MCF 10A (cell line): ENCODE results near the gene PRKAR1B. TPM values are rescaled to one million over a fixed set of nuclear protein-coding genes. Genes with fewer than 3 reads are reported as not detected.
A peak's percentile ranks its signal among the peaks of the same experiment; 100 is the strongest.

Source experiments
- BruUV-seq: library from RNA; stranded (reverse); fragments of 400-500 nt; replicated peaks from 2 replicates; lab custom pipeline; 2021; lab: Mats Ljungman, UMichigan
- CTCF ChIA-PET: fragments of 300-600 bp; sonication (Branson Sonifier 250); formaldehyde crosslinking; extraction: SDS; loops from one replicate; lab custom pipeline; 2021; ENCODE audit warnings: antibody characterized with exemption, inconsistent platforms; lab: Yijun Ruan, JAX
- POLR2A ChIA-PET: fragments of 300-600, 350-650 bp; sonication (Branson Sonifier 250); formaldehyde crosslinking; extraction: SDS; loops from one replicate; lab custom pipeline; 2020; ENCODE audit warnings: antibody characterized with exemption, inconsistent platforms; lab: Yijun Ruan, JAX
- DNase-seq: peaks from one replicate; pipeline ENCODE4 v3.0.0-alpha.2; 2018; ENCODE audit not compliant: unreplicated experiment
- H3K27ac Mint-ChIP-seq: one replicate; pipeline ENCODE4 v1.8.0; 2022; ENCODE audit warnings: mild to moderate bottlenecking, low read depth, mixed read lengths; ENCODE audit not compliant: unreplicated experiment
- H3K27me3 Mint-ChIP-seq: one replicate; pipeline ENCODE4 v1.8.0; 2022; ENCODE audit warnings: mixed read lengths; ENCODE audit not compliant: insufficient read depth, unreplicated experiment
- H3K36me3 Mint-ChIP-seq: one replicate; pipeline ENCODE4 v1.8.0; 2022; ENCODE audit warnings: mild to moderate bottlenecking, moderate library complexity, mixed read lengths; ENCODE audit not compliant: insufficient read depth, unreplicated experiment
- H3K4me1 Mint-ChIP-seq: one replicate; pipeline ENCODE4 v1.8.0; 2022; ENCODE audit warnings: mixed read lengths; ENCODE audit not compliant: insufficient read depth, unreplicated experiment
- H3K4me3 Mint-ChIP-seq: one replicate; pipeline ENCODE4 v1.8.0; 2022; ENCODE audit warnings: mild to moderate bottlenecking, moderate library complexity, mixed read lengths; ENCODE audit not compliant: unreplicated experiment
- H3K9me3 Mint-ChIP-seq: one replicate; pipeline ENCODE4 v1.8.0; 2022; ENCODE audit warnings: mixed read lengths; ENCODE audit not compliant: unreplicated experiment
- intact Hi-C: fragments of 100-400 bp; cut with micrococcal nuclease; formaldehyde crosslinking; loops from 2 replicates; pipeline ENCODE4 v1.14.1; 2022
- total RNA-seq: library from RNA; stranded (reverse); gene quantifications from 2 replicates; pipeline ENCODE4 v1.2.3, GENCODE V29; 2022
- TF ChIP-seq, protein P1 (sequence below): fragments of 200-600 bp; IDR thresholded peaks from one replicate; pipeline ENCODE4 v1.8.0; 2022; ENCODE audit warnings: antibody characterized with exemption, mild to moderate bottlenecking; ENCODE audit not compliant: unreplicated experiment

PRKAR1B gene
- total RNA-seq, 1 experiment from 2014 or later: 31.5 TPM

DNA sequence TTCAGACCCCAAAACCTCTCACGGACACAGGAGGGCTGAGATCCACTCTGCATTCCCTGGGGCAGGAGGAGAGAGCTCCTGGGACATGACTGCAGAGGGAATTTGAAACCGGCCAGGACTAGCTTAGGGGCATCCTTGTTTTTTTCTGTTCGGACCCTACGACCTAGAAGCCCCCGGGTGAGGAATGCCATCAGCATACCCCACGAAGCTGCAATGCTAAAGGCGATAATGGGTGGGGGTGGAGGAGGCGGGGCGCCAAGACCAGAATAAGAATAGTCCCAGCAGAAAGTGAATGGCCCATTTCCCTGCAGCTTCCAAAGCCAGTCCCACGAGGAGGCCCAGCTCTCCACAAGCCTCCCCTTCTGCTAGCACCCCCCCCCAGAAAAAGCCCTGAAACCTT lies 211.5 kb downstream of the PRKAR1B start:
- no peaks in the 10 kb centered on the region for H3K27me3 Mint-ChIP-seq
- BruUV-seq: TSS peak; percentile 36
- ChIA-PET CTCF (interaction anchor here (0.6 to 1.2 kb wide), 2 partner anchors 21 to 185 kb away, joined by 3 read pairs; no protein-coding TSS in a partner anchor), POLR2A (interaction anchor here (1.2 kb wide), 1 partner anchor 24 kb away, joined by 4 read pairs; no protein-coding TSS in a partner anchor)
- H3K4me1 Mint-ChIP-seq: peaks cover 4% of the 10 kb centered on the region
- H3K27ac Mint-ChIP-seq: no peak overlapping the region
- TF ChIP-seq, protein P1, sequence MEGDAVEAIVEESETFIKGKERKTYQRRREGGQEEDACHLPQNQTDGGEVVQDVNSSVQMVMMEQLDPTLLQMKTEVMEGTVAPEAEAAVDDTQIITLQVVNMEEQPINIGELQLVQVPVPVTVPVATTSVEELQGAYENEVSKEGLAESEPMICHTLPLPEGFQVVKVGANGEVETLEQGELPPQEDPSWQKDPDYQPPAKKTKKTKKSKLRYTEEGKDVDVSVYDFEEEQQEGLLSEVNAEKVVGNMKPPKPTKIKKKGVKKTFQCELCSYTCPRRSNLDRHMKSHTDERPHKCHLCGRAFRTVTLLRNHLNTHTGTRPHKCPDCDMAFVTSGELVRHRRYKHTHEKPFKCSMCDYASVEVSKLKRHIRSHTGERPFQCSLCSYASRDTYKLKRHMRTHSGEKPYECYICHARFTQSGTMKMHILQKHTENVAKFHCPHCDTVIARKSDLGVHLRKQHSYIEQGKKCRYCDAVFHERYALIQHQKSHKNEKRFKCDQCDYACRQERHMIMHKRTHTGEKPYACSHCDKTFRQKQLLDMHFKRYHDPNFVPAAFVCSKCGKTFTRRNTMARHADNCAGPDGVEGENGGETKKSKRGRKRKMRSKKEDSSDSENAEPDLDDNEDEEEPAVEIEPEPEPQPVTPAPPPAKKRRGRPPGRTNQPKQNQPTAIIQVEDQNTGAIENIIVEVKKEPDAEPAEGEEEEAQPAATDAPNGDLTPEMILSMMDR: no peak
- peaks cover 13% of the 10 kb centered on the region for H3K36me3 Mint-ChIP-seq
- no peaks in the 10 kb centered on the region for H3K9me3 Mint-ChIP-seq
- intact Hi-C loops: loop anchor here (5.0 kb wide), 1 partner anchor 212 kb away; the partner anchor contains the start of genes DNAAF5 and PRKAR1B
- no peak overlapping the region for H3K4me3 Mint-ChIP-seq
- no peak for DNase-seq

DNA sequence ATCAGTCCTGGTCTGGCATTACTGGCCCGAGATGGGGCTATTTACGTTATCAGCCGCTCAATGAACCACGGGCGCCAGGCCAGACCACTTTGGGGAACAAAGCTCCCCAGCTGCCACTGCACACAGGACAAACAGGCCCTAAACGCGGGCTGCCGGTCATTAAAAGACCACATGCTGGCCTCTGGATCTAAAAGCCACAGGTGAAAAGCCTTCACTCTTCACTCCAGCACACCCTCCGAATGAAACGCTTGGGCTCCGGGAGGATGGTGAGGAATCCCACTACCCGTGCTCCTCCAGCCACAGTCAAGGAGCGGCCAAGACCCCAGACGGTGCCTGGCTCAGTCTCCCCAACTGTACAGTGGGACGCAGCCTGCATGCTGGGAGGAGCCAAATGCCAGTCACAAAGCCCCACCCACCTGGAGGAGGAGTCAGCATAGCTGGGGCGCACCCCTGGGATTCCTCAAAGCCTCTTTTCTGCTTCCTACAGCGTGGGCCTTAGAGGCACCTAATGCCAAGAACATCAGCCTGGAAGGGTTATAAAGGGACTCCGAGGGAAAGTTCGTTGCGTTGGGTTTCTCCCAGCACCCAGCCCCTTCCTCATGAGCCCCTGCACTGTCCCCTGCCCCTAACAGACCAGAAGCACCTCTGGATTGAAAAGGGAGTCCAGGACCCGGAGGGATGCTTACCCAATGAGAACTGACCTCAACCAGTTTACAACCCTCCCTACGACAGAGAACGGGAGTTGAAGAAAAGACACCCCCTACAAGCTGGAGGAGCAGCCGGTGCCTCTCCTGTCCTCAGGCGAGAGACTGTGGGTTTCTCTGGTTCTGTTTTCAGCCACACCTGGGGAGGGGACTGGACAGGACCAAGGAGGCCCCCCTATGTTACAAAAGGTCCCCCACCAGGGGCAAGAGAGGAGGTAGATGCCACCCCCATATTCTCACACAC lies 212.2 kb downstream of the PRKAR1B start:
- no peak for DNase-seq
- peaks cover 4% of the 10 kb centered on the region for H3K4me1 Mint-ChIP-seq
- intact Hi-C loops: loop anchor here (5.0 kb wide), 1 partner anchor 212 kb away; the partner anchor contains the start of genes DNAAF5 and PRKAR1B
- H3K27me3 Mint-ChIP-seq: no peaks in the 10 kb centered on the region
- no TSS peak for BruUV-seq
- H3K4me3 Mint-ChIP-seq: no peak overlapping the region
- H3K9me3 Mint-ChIP-seq: no peaks in the 10 kb centered on the region
- TF ChIP-seq, protein P1: no peak
- ChIA-PET CTCF (interaction anchor here (0.6 to 1.2 kb wide), 2 partner anchors 185 to 218 kb away, joined by 3 read pairs; no protein-coding TSS in a partner anchor), POLR2A (interaction anchor here (1.2 kb wide), 1 partner anchor 24 kb away, joined by 4 read pairs; no protein-coding TSS in a partner anchor)
- peaks cover 14% of the 10 kb centered on the region for H3K36me3 Mint-ChIP-seq
- no peak overlapping the region for H3K27ac Mint-ChIP-seq

DNA sequence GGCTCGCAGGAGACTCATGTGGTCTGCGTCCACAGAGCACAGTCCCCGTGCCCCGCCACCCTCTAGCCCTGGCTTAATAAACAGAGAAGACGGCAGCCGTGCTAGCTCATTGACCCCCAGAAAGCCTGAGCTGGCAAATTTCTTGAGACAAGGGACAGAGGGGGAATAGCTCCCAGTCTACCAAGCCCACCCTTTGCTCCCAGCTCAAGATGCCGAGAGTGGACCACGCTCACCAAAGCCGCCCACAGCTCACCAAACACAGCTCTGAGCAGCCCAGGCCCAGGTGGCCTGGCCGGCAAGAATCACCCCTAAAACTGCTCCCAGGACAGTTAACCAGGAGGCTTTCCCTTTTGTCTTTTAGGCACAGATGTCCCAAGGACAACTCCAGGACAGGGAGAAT lies 212.8 kb downstream of the PRKAR1B start:
- DNase-seq: no peak
- TF ChIP-seq, protein P1: no peak
- Mint-ChIP-seq H3K4me1 (peaks cover 4% of the 10 kb centered on the region), H3K9me3 (no peaks in the 10 kb centered on the region), H3K36me3 (peaks cover 21% of the 10 kb centered on the region), H3K27me3 (no peaks in the 10 kb centered on the region), H3K4me3 (no peak overlapping the region), H3K27ac (no peak overlapping the region)
- BruUV-seq: no TSS peak
- POLR2A ChIA-PET: no interaction called here
- intact Hi-C loops: no loop called here
- CTCF ChIA-PET: interaction anchor here (1.2 kb wide), 2 partner anchors 217 to 218 kb away, joined by 3 read pairs; no protein-coding TSS in a partner anchor
